GM21447 (cell line): ENCODE results near the gene SYNM.

Source experiments
- ATAC-seq: cut with Tn5 transposase; IDR thresholded peaks from one replicate; pipeline ENCODE4 v1.9.1; 2021; ENCODE audit not compliant: unreplicated experiment

Gene SYNM

DNA sequence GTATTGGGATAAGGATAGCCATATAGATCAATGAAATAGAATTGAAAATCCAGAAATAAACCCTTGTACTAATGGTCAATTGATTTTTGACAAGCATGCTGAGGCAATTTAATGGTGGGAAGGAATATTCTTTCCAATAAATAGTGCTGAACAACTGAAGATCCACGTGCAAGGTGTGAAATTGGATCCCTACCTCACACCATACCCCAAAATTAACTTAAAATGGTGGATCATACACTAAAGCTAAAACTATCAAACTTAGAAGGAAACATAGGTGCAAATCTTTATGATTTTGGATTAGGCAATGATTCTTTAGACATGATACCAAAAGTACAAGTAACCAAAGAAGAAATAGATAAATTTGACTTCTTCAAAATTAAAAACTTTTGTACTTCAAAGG lies 22.1 kb upstream of the SYNM start:
- ATAC-seq: no peak

DNA sequence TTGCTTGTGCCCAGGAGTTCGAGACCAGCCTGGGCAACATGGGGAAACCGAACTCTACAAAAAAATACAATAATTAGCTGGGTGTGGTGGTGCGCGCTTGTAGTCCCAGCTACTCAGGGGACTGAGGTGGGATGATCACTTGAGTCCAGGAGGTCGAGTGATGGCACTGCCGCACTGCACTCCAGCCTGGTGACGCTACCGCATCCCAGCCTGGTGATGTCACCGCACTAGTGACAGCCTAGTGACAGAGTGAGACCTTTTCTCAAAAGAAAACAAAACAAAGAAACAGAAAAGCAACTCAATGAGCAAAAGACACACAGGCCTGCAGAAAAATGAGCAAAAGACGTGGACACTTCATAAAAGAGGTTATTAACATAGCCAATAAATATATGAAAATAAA lies 19.9 kb upstream of the SYNM start:
- ATAC-seq: no peak

DNA sequence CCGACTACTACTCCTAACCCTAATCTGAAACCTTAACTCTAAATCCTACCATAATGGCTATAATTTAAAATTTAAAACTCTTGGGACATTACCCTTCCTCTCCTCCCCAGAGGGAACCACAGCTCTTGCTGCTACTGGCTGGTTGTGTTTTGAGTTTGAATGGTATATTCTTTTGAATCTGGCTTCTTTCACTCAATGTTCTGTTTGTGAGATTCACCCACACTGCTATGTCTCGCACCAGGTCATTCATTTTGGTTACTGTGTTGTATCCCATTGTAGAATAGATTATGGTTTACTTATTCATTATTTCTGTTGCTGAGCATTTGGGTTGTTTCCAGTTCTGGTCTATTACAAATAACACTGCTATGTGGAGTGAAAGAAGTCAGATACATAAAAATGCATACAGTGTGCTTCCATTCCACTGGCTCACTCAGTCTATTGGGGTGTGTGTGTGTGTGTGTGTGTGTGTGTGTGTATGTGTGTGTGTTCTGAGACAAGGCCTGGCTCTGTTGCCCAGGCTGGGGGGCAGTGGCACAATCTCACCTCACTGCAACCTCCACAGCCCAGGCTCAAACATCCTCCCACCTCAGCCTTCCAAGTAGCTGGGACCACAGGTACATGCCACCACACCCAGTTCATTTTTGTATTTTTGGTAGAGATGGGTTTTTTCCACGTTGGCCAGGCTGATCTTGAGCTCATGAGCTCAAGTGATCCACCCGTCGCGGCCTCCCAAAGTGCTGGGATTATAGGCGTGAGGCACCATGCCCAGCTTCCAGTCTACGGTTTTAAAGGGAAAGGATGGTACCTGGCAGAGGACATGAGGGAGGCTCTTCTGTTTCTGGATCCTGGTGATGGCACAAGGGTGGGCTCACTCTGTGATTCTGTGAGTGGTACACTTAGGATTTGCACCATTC lies 19.2 kb upstream of the SYNM start:
- no peak for ATAC-seq

DNA sequence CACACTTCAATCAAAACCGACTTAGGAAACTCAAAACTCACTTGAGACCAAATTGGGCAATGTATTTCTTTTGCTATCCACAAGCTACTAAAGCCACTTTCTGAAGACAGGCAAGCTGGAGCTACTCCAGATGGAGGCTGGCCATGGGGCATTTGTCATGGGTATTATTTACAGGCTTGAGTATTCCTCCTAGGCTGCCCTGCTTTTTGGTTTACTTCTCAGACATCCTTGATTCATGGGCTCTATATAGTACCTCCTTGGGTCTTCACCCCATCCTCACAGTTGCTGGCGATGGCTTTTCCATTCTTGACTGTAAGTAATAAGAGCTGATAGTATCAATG lies 18.6 kb upstream of the SYNM start:
- no peak for ATAC-seq

DNA sequence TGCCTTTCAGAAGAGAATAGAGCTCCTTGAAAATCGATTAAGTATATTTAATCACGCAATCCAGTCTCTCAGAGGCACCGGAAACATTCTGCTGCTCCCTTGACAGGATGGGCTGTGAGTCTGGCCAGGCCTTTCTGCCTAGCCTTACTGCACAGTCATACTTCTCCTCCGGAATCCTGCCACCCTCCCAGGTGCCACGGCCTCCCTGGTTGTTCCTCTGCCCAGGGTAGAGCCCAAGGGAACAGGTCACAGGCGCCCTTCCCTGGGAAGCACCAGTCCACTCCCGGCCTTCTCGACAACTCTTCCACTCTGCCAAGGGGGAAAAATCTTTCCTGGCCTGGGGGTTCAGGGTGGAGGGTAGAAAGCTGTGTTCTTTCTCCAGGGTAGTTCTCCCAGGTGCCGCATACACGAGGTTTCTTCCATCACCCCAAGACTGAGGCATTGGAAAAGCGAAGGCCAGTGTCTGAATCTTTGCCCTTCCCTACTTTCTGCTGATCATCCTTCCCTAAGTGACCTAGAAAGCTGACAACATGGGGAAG lies 17.4 kb upstream of the SYNM start:
- no peak for ATAC-seq

DNA sequence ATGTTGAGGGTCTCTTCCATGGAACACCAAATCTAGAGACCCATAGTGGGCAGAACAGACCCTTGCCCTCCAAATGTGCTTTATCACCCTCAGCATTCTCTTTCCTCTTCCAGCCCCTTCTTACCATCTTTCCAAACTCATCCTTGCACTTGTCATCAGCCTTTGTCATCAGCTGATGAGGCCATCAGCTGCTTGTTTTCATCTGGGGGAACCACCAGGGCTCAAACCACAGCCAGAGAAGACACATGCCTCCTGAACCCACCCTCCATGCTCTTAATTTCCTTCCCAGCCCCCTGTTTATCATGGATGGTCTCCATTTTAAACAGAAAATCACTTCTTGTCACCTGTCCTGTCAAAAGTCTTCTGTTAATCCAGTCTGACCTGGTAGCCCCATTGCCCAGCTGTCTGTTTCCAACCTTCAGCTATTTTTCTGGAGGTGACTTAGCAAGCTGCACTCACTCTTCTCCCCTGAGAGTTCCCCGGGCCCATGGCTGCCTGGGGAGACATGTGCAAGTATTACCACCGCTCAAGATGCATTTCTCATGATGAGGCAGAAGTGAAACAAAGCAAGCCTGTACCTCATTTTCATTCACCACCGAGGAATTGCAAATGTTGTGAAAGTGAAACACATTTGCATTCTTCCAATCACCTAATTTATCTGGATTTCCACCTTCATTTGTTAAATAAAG lies 14.7 kb upstream of the SYNM start:
- peak; percentile 100 for ATAC-seq

DNA sequence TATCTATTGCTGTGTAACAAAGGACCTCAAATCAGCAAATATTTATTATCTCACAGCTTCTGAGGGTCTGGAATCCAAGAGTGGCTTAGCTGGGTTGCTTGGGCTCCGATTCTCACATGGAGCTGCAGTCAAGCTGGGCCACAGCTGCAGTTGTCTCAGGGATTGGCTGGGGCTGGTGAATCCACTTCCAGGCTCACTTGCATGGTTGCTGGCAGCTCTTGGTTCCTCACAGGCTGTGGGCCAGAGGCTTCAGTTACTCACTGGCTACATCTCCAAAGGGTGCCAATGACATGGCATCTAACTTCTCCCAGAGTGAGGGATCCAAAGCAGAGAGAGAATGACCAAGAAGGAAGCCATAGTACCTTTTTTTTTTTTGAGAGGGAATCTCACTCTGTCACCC lies 13.9 kb upstream of the SYNM start:
- no peak for ATAC-seq

DNA sequence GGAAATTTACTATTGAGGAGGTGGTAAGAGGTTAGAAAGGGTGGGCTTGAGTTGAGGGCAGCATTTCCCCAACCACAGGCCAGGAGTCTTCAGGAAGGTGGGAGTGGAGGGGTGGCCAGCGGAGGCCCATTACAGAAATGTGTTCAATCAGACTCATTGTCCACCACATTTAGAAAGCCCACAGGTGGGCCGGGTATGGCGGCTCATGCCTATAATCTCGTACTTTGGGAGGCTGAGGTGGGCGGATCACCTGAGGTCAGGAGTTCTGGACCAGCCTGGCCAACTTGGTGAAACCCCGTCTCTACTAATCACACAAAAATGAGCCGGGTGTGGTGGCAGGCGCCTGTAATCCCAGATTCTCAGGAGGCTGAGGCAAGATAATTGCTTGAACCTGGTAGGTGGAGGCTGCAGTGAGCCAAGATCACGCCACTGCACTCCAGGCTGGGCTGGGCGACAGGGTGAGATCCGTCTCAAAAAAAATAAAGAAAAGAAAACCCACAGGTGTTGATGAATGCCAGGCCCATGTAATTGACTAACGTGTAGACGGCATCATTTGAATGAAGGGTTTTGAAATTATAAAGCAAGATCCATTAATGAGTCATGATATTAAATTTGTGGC lies 12.2 kb upstream of the SYNM start:
- no peak for ATAC-seq

DNA sequence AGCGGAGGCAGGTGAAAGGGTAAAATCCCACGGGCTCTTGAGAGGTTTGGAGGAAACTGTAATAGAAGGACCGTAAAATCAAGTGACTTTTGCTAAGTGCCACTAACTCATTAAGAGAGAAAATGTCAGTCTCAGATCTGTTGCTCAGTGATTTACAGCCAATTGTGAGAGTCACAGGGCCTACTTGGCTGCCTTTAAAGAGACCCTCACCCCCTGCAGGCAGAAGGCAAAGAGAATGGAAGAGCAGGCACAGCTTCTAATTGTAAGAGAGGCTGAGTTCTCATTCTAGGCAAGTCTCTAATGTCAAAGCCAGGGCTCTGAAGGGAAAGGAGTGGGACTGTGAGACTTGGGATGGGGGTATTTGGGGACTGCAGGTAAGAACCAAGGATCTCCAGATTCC lies 9.3 kb upstream of the SYNM start:
- no peak for ATAC-seq

DNA sequence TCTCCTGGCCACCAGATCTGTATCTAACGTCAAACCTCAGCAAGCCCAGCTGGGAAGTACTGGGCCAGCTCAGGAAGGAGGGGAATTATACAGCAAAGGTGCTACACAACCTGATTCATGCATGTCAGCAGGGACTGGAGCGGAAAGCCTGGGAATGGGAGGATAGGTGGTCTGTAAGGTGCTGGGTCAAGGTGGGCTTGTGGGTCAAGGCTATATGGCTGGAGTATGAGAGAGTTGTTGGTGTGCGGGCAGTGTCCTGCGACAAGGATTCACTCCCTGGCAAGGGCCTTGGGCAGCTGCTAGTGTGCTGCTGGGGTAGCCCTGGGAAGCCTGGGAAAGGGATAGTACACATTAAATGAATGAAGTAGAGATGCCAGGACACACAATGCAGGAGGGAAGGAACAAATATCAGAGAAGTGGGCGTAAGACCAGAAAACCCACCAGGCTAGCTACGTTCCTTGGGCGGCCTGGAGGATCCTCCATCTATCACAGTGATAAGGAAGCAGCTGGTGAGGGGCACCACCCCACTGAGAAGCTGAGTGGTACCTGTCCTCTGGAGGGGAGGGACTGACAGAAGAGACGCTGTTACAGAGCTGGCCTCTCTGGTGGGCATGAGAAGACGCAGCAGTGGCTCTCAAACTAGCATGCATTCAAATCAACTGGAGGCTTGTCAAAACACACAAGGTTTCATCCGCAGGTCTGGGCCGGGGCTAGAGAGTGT lies 8.5 kb upstream of the SYNM start:
- ATAC-seq: no peak

DNA sequence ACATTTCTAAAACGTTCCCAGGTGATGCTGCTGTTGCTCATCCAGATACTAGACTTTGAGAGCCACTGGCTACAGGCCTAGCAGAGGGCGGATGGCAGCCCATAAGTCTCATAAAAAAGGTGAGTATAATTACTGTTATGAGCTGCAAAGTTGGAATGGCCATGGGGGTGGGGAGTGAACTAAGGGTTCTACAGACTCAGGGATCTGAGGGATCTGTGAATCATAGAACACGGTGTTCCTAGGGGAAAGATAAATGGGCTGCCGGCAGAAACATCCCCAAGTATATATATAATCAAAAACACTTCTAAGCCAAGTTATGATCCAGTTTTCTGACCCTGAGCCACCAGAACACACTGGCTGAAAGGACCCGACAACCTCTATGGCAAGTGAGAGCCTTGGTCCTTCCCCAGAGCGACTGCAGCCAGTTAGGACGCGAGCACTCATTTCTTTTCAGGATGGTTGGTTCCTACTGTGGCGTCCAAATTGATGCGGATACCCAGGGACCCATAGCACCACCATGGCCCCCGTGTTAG lies 7.9 kb upstream of the SYNM start:
- ATAC-seq: no peak

DNA sequence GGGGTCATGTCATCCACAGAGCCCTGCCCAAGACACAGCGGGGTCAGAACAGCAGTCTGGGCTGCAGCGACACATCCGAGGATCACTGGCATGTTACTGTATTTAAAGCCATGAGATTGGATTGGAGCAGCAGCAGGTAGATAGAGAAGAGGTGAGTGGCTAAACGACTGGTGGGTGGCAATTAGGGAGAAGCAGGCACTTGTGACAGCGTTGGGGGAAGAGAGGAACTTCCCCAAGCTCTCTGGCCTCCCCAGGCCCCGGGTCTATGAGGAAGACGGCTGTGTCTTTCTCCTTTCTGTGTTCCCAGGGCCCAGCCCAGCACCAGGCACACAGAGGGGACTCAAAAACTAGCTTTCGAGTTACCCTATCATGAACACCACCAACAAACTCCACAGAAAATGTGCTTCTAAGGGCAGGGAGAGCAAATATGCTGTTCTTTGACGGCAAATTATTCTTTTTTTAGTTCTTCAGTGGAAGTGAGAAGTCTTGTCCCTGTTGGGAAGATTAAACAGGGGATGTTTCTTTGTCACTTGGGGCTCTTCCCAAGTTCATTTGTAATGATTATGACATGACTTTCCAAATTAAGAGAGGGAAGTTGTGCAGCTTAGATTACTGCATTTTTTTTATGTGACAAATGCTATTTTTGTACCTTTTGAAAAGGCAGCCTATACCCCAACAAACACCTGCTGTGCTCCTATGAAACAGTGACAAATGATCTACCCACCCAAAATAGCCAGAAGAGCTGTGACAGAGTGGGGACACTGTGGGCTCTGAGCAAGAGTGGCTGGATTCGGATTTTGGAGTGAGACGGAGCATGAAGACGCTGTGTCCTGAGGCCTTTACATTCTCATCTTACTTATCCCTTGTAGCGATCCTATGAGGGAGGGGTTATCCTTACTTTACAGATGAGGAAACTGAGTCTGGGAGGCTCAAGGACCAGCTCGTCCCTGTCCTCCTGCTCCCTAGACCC lies 7.2 kb upstream of the SYNM start:
- no peak for ATAC-seq

DNA sequence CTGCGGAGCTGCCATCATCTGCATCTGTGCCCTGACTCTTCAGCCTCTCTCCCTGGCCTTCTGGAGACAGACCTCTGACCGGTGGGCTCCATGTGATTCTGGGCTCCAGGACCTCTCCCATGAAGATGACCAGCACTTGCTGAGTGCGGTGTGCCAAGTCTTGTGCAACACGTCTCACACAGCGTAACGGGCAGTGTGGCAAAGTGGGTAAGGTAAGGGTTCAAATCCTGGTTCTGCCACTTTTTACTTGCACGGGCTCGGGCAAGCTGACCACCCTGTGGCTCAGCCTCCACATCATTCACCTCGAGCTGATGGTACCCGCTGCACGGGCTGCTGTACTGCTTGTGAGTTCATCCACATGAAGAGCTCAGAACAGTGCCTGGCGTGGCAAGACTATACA lies 6.5 kb upstream of the SYNM start:
- no peak for ATAC-seq

DNA sequence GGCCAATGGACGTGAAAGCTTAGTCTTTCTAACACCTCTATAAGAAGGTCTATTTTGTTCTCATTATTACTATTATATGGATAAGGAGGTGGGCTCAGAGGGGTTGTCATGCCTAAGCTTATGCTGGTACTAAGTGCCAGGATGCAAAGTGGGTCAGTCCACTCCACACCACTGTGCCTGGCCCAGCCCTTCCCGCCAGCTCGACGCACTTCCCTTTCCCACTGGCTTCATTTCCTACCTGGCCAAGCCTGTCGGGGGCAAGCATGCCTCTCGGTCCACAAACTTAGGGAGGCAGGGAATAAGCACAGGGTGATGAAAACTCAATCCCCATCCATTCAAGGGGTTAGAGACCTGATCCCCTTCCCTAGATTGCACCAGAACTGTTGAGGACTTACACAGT lies 5.9 kb upstream of the SYNM start:
- no peak for ATAC-seq

DNA sequence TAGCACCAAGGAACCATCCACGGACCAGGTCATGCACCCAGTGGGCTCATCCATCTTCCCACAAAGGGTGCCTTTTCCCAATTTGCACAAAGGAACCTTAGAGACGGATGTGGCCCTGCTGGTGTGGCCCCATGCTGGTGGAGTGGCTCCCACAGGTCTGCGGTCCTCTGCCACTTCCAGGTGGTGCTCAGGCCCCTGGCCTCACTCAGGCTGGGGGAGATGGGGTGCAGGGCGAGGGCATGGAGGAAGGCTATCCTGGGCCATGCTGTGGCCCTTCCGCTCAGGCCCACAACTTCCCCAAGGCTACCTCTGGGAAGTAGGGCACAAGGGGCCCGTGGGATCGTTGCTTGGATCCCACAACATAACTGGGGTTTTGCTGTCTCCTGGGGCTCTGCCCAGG lies 5.2 kb upstream of the SYNM start:
- ATAC-seq: no peak

DNA sequence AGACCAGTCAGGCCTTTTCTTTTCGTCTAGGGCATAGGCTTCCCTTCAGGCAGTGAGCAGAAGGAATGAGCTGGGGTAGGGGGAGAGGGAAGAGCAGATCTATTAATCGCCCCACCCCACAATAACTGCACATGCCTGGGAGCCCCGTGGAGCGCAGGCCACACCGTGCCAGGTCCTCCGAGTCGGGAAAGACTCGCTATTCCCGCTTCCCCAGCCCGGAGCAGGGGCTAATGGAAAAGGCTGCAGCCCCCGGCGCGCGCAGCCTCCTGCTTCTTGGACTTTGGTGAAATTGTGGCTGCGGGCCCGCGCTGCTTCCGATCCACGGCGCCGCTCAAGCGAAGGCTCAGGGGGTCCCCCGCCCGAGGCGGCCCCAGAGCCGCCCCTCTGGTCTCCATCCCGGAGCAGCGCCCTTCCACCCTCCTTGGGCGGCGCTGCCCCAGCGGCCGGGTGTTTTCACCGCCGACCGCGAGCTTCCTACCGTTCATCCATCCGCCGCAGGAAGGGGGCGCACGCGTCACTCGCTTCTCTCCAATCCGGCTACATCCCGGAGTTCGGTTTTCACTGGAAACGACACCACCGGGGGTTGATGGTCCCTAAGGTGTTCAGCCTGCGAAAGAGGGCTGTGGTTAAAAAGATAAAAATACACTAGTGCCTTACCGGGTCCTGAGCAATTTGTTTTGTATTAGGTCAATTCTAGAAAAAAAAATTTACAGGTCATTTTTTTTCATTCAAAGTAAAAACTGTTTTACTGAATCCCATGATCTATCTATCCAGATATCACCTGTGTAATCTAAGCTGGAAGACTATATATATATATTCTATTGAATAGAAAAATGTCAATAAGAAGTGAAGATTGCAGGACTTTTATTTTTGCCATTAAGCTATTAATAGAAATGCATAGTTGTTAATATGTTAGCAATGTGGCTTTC lies 4.4 kb upstream of the SYNM start:
- peak; percentile 45 for ATAC-seq

DNA sequence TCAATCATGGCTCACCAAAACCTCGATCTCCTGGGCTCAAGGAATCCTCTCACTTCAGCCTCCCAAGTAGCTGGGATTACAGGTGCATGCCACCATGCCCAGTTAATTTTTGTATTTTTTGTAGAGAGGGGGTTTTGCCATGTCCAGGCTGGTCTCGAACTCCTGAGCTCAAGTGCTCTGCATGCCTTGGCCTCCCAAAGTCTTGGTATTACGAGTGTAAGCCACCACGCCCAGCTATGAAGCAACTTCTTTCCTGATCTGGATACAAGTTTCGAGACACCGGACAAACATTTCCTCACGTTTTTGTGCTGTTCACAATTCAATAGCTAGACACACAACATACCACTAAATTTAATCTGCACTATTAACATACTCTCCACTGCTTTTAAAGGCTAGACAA lies 3.4 kb upstream of the SYNM start:
- ATAC-seq: no peak

DNA sequence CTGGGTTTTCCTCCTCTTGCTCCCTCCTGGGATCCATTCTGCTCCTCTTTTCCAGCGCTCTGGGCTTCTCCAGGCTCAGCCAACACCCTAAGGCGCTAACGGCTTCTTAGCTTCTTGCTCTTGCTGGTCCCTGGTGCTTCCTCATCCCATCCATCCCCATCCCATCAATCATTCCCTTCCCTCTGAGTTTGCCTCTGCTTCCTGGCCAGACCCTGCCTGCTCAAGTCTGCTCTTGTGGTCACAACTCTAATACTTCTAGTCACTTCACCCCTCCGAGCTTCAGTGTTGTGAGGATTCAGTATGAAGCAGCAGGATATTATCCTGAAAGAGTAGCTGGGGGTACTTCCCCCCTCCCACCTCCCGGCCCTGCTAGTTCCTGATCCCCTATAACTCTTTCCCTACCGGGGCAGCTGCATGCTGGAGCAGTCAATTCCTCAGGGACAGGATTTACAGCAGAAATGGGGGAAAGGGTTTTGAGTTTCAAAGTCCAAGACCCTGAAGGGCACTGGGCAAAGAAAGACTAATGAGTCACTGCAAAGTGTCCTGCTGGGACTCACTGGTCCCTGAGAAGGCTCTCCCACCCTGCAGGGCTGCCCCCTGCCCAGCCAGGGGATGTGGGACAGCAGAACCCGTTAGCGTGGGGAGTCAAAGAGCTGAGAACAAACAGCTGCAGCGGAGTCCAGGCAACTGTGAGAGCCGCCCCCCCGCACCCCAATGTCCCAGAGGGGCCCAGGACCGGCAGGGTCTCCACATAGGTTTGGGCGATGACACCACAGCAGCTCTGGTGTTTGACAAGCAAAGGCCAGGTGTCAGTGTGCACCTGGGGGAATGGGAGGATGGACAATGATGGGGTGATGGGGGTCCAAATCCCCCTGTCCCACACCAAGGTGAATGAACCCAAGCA lies 2.3 kb upstream of the SYNM start:
- ATAC-seq: no peak
